Measurements from ENCODE around the gene ALK. TPM values are rescaled to one million over a fixed set of nuclear protein-coding genes. Genes with fewer than 3 reads are reported as not detected.
"Not testable (repeated sequence)": the region's sequence is repeated elsewhere in the genome, so short reads cannot be mapped to it uniquely, and the experiment has no call there.

The ALK gene
- total RNA-seq, 2 experiments from 2014 or later, result not detected

DNA sequence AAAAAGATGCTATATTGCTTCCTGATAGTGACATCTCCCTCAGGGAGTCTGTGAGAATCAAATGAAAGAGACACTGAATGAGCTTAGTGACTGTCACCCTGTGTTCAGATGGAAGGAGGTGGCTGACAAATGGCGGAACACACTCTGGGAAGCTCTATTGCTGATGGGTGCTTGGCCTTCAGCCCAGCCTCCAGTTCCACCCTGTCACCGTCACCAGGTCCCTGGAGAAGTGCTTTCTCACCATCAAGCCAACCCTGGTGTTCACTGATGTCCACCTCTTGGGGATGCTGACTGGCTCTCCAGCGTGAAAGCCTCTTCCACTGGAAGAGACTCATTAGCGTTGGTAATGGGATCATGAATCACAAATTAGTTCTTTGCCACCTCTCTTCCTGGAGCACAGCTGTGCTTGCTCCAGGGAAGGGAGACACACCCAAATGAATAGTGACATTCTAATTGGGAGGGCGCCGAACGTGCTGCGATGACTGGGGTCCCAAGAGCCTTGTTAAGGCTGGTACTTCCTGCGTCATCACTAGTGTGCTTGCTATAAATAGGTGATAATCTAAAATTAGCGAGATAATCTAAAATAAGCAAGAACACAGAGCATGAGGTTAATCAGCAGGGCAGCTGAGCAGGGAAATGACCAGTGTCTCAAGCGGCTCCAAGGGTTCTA, 652.2 kb downstream of the ALK start:
- Mint-ChIP-seq H3K27me3 (peaks cover 17% of the 10 kb centered on the region), H3K9me3 (ENCODE audit: low read depth) (no peaks in the 10 kb centered on the region), H3K36me3 (no peaks in the 10 kb centered on the region), H3K4me1 (no peaks in the 10 kb centered on the region), H3K27ac (no peak overlapping the region), H3K4me3 (no peak overlapping the region)
- ATAC-seq, result no peak
- CTCF ChIA-PET, result interaction anchor here (0.8 kb wide), 1 partner anchor 18 kb away, joined by 3 read pairs; no protein-coding TSS in a partner anchor
- no peak for DNase-seq

DNA sequence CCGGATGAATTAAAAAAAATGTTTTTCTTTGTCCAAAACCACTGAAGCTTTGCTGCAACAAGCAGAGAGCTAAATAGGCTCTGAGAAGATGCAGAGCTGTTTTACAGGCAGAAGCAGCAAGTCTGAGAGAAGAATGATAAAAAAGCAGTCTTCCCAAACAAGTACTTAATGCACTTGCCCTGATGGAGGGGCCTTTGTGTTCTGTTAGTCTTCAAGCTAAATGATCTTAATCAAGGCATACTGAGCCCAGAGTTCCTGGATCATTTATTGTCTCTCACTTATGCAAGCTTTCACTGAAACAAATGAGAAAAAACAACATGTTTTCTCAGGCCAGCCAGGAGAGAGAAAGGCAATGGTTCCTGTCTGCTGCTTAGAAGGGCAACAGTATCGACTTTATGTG, 653.7 kb downstream of the ALK start:
- no peak overlapping the region for H3K4me3 Mint-ChIP-seq

DNA sequence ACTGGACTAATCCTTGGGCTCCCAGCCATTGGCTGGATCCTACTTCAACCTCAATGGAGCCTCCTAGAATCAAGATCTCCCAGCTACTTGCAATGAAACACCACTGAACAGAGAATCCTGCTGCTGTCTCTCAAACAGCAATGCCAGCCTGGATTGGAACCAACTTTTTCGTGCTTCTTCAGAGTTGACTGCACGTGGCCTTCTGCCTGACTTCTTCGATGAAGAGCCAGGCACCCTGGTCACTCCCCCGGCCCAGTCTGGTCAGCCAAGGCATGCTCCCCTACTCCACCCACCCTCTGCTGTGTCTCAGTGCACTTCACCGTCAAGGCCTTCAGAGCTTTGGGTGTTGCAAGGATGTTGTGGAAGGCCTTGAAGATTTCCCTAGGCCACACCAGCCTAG, 657.5 kb downstream of the ALK start:
- CTCF ChIA-PET, result no interaction called here
- no peak overlapping the region for H3K27ac Mint-ChIP-seq
- H3K27me3 Mint-ChIP-seq, result peaks cover 28% of the 10 kb centered on the region
- no peaks in the 10 kb centered on the region for H3K9me3 Mint-ChIP-seq (ENCODE audit: low read depth)
- no peak overlapping the region for H3K4me3 Mint-ChIP-seq
- H3K36me3 Mint-ChIP-seq, result no peaks in the 10 kb centered on the region
- peaks cover 6% of the 10 kb centered on the region for H3K4me1 Mint-ChIP-seq
- ATAC-seq, result no peak
- DNase-seq, result no peak

More for the DNA sequence above, 653.7 kb downstream of the ALK start:
- CTCF ChIA-PET, result no interaction called here
- H3K27me3 Mint-ChIP-seq, result peaks cover 8% of the 10 kb centered on the region
- H3K27ac Mint-ChIP-seq, result no peak overlapping the region
- no peaks in the 10 kb centered on the region for H3K9me3 Mint-ChIP-seq (ENCODE audit: low read depth)
- ATAC-seq (no peak), DNase-seq (no peak)
- no peaks in the 10 kb centered on the region for H3K36me3 Mint-ChIP-seq
- no peaks in the 10 kb centered on the region for H3K4me1 Mint-ChIP-seq

DNA sequence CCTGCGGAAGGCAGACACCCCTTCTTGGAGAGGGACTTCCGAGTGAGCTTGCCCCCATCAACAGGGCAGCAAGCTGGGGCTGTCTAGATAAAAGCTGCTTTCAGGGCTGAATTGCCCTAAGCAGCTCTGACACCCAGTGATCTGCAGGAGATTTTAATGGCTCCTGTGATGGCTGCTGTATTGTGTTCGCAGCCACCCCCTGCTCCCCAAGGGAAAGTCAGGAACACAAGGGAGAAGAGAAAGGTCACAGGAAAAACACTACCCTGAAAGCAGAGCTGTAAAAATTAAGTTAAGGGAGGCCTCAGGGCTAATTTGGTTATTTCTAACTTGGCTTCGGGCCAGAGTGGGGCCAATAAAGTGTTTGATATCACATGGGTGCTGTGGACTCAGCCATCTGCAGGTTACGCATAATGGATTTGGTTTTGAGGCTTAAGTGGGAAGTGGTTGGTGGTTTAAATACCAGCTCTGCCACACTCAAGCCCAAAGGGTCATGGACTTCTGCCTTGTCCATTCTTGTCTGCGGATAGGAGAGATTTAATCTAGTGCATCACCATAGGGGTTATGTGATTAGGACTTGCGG, 658.6 kb downstream of the ALK start:
- CTCF ChIA-PET, result no interaction called here
- Mint-ChIP-seq H3K27ac (no peak overlapping the region), H3K9me3 (ENCODE audit: low read depth) (no peaks in the 10 kb centered on the region), H3K36me3 (no peaks in the 10 kb centered on the region), H3K4me1 (peaks cover 6% of the 10 kb centered on the region), H3K4me3 (no peak overlapping the region), H3K27me3 (peaks cover 36% of the 10 kb centered on the region)
- ATAC-seq (no peak), DNase-seq (no peak)

DNA sequence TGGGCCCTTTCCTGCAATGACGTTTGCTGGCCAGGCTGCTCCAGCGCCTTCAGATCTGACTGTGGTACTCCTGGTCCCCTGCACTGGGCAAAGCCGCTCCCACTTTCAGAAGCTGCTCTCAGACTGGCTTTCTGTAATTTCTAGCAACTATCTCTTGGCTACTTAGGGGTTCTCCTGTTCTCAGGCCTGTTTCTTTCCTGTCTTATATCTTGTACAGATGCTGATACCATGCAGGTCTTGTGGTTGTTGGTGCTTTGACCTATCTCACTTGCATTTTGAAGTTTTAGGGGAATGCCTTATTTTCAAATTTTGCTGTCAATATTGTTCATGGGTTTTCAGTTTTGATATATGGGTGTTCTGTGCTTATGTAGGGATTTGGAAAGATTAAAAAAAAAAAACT, 660.4 kb downstream of the ALK start:
- H3K27ac Mint-ChIP-seq, result no peak overlapping the region
- H3K4me1 Mint-ChIP-seq, result peaks cover 6% of the 10 kb centered on the region
- CTCF ChIA-PET, result no interaction called here
- DNase-seq (no peak), ATAC-seq (no peak)
- H3K9me3 Mint-ChIP-seq (ENCODE audit: low read depth), result no peaks in the 10 kb centered on the region
- H3K27me3 Mint-ChIP-seq, result peaks cover 47% of the 10 kb centered on the region
- H3K4me3 Mint-ChIP-seq, result no peak overlapping the region
- no peaks in the 10 kb centered on the region for H3K36me3 Mint-ChIP-seq

- Mint-ChIP-seq H3K4me1 (peaks cover 6% of the 10 kb centered on the region), H3K4me3 (no peak overlapping the region), H3K27me3 (peaks cover 51% of the 10 kb centered on the region), H3K36me3 (no peaks in the 10 kb centered on the region), H3K9me3 (ENCODE audit: low read depth) (no peaks in the 10 kb centered on the region), H3K27ac (no peak overlapping the region)
- ATAC-seq (no peak), DNase-seq (no peak)
- CTCF ChIA-PET, result no interaction called here
These were observed 661.1 kb downstream of the ALK start for GRCh38 chr2:29260142-29260772.

DNA sequence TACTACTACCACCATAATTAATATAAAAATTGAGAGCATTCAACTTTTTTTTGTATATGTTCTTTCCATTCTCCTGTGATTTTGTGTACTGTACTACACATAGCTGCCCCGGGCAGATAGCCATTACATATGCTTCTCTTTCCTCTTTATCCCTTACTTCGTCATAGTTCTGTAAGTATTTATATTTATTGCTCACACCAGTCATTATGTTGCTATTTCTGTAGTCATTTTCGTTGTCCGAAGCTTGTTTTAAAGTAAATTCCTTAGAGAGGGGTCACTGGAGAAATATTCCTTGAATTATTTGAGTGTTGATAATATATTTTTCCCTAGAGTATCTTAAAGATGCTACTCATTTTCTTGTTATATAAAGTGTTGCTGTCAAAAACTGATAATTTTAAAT, 662.2 kb downstream of the ALK start:
- CTCF ChIA-PET, result no interaction called here
- H3K27ac Mint-ChIP-seq, result no peak overlapping the region
- ATAC-seq (no peak), DNase-seq (no peak)
- H3K9me3 Mint-ChIP-seq (ENCODE audit: low read depth), result no peaks in the 10 kb centered on the region
- H3K36me3 Mint-ChIP-seq, result no peaks in the 10 kb centered on the region
- no peak overlapping the region for H3K4me3 Mint-ChIP-seq
- peaks cover 60% of the 10 kb centered on the region for H3K27me3 Mint-ChIP-seq
- peaks cover 6% of the 10 kb centered on the region for H3K4me1 Mint-ChIP-seq

- Mint-ChIP-seq H3K4me3 (no peak overlapping the region), H3K9me3 (ENCODE audit: low read depth) (no peaks in the 10 kb centered on the region), H3K4me1 (no peaks in the 10 kb centered on the region), H3K36me3 (no peaks in the 10 kb centered on the region), H3K27ac (no peak overlapping the region), H3K27me3 (peaks cover 50% of the 10 kb centered on the region)
- CTCF ChIA-PET, result no interaction called here
- ATAC-seq, result no peak
- no peak for DNase-seq
These were observed 666.4 kb downstream of the ALK start for GRCh38 chr2:29255004-29255403.

- CTCF ChIA-PET; H3K4me1 Mint-ChIP-seq; H3K9me3 Mint-ChIP-seq (ENCODE audit: low read depth); ATAC-seq; H3K27ac Mint-ChIP-seq; H3K4me3 Mint-ChIP-seq; H3K36me3 Mint-ChIP-seq; DNase-seq: not testable (repeated sequence)
- H3K27me3 Mint-ChIP-seq, result peaks cover 42% of the 10 kb centered on the region
These were observed 667.7 kb downstream of the ALK start for GRCh38 chr2:29253495-29254275.

GRCh38 chr2:29253026-29253425, 668.4 kb downstream of the ALK start:
- Mint-ChIP-seq H3K4me1 (no peaks in the 10 kb centered on the region), H3K36me3 (no peaks in the 10 kb centered on the region), H3K27me3 (peaks cover 37% of the 10 kb centered on the region), H3K9me3 (ENCODE audit: low read depth) (no peaks in the 10 kb centered on the region), H3K4me3 (no peak overlapping the region), H3K27ac (no peak overlapping the region)
- CTCF ChIA-PET, result no interaction called here
- ATAC-seq (no peak), DNase-seq (no peak)

DNA sequence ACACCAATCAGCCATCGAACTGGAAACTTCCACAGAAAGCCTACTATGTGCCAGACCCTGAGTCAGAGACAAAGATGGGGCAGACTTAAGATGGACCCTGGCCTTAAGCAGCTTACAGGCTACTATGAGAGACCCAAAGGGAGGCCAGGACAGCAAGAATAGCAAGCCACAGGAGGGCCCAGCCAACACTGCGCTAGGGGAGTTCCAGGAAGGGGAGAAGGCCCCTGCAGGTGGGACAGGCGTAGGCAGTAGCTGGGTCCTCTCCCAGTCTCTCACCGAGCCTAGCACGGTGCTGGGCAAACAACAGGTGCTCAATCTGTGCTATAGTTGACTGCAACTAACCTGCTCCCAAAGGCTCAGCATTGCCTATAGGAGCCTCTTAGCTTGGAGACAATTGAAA, 670.0 kb downstream of the ALK start:
- Mint-ChIP-seq H3K4me3 (no peak overlapping the region), H3K36me3 (no peaks in the 10 kb centered on the region), H3K4me1 (no peaks in the 10 kb centered on the region), H3K27ac (no peak overlapping the region), H3K9me3 (ENCODE audit: low read depth) (no peaks in the 10 kb centered on the region), H3K27me3 (peaks cover 24% of the 10 kb centered on the region)
- CTCF ChIA-PET, result no interaction called here
- DNase-seq (no peak), ATAC-seq (no peak)

DNA sequence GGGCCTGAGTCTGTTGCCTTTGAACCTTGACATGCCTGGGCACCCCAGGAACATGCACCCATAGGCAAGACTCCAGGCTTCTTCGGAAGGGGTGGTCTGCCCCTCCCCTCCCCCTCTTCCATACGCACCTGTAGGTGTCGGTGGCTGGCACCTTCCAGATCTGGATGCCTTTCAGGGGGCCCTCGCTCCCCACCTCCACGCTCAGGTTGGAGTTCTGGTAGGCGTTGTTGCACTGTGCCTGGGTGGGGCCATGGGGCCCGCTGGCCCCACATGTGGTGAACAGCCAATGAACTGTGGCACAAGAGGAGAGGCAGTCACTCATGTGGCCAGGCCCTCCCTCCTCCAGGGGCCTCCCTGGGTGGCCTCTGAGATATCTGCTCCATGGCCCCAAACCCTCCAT, 670.4 kb downstream of the ALK start:
- CTCF ChIA-PET, result no interaction called here
- Mint-ChIP-seq H3K36me3 (no peaks in the 10 kb centered on the region), H3K4me3 (no peak overlapping the region), H3K27ac (no peak overlapping the region), H3K4me1 (no peaks in the 10 kb centered on the region), H3K9me3 (ENCODE audit: low read depth) (no peaks in the 10 kb centered on the region), H3K27me3 (peaks cover 23% of the 10 kb centered on the region)
- DNase-seq (no peak), ATAC-seq (no peak)

- H3K27me3 Mint-ChIP-seq, result peaks cover 14% of the 10 kb centered on the region
These were observed 671.6 kb downstream of the ALK start for GRCh38 chr2:29249666-29250253.

More at GRCh38 chr2:29249666-29250253, 671.6 kb downstream of the ALK start:
- H3K4me3 Mint-ChIP-seq, result no peak overlapping the region
- H3K9me3 Mint-ChIP-seq (ENCODE audit: low read depth), result no peaks in the 10 kb centered on the region
- CTCF ChIA-PET, result no interaction called here
- ATAC-seq (no peak), DNase-seq (no peak)
- H3K27ac Mint-ChIP-seq, result no peak overlapping the region
- no peaks in the 10 kb centered on the region for H3K36me3 Mint-ChIP-seq
- H3K4me1 Mint-ChIP-seq, result no peaks in the 10 kb centered on the region

Data from activated CD8-positive, alpha-beta memory T cell treated with anti-CD3 and anti-CD28 coated beads, Interleukin-2, amount 10 ng/mL, durations not matched to agents 7 days and 5 days (primary cell).